ENCODE data around the gene CTPS1. TPM values are rescaled to one million over a fixed set of nuclear protein-coding genes. Genes with fewer than 3 reads are reported as not detected.

CTPS1 gene
- total RNA-seq, 2 experiments from 2014 or later: 41.7 to 42.2 TPM

GRCh38 chr1:41009466-41009865 is 30.0 kb downstream of the CTPS1 start:
- ChIA-PET POLR2A (interaction anchor here (1.8 kb wide), 1 partner anchor 29 kb away, joined by 5 read pairs; the partner anchor contains the start of gene CTPS1), CTCF (no interaction called here)
- Mint-ChIP-seq H3K27ac (no peak overlapping the region), H3K4me1 (peaks cover under 1% of the 10 kb centered on the region), H3K36me3 (ENCODE audit: low read depth) (peaks cover 73% of the 10 kb centered on the region), H3K9me3 (no peaks in the 10 kb centered on the region), H3K27me3 (no peaks in the 10 kb centered on the region), H3K4me3 (no peak overlapping the region)
- DNase-seq: no peak

- H3K36me3 Mint-ChIP-seq (ENCODE audit: low read depth): peaks cover 78% of the 10 kb centered on the region
- ChIA-PET CTCF (no interaction called here), POLR2A (interaction anchor here (1.8 kb wide), 1 partner anchor 30 kb away, joined by 5 read pairs; the partner anchor contains the start of gene CTPS1)
- H3K4me1 Mint-ChIP-seq: no peaks in the 10 kb centered on the region
- H3K27me3 Mint-ChIP-seq: no peaks in the 10 kb centered on the region
- H3K4me3 Mint-ChIP-seq: no peak overlapping the region
- H3K9me3 Mint-ChIP-seq: no peaks in the 10 kb centered on the region
- no peak for DNase-seq
- no peak overlapping the region for H3K27ac Mint-ChIP-seq
Measured at GRCh38 chr1:41010345-41010744, 30.8 kb downstream of the CTPS1 start.

GRCh38 chr1:41013024-41013423 is 33.5 kb downstream of the CTPS1 start:
- Mint-ChIP-seq H3K4me1 (no peaks in the 10 kb centered on the region), H3K36me3 (ENCODE audit: low read depth) (peaks cover 60% of the 10 kb centered on the region), H3K9me3 (no peaks in the 10 kb centered on the region), H3K27me3 (no peaks in the 10 kb centered on the region), H3K27ac (no peak overlapping the region), H3K4me3 (no peak overlapping the region)
- no peak for DNase-seq
- POLR2A ChIA-PET: interaction anchor here (0.6 kb wide), 1 partner anchor 14 kb away, joined by 3 read pairs; no protein-coding TSS in a partner anchor
- CTCF ChIA-PET: no interaction called here

GRCh38 chr1:41013796-41014195 is 34.3 kb downstream of the CTPS1 start:
- Mint-ChIP-seq H3K27ac (no peak overlapping the region), H3K4me1 (no peaks in the 10 kb centered on the region)

GRCh38 chr1:41014871-41015270 is 35.4 kb downstream of the CTPS1 start:
- no peaks in the 10 kb centered on the region for H3K9me3 Mint-ChIP-seq
- DNase-seq: no peak
- H3K27ac Mint-ChIP-seq: no peak overlapping the region
- peaks cover 48% of the 10 kb centered on the region for H3K36me3 Mint-ChIP-seq (ENCODE audit: low read depth)
- no peaks in the 10 kb centered on the region for H3K4me1 Mint-ChIP-seq
- H3K4me3 Mint-ChIP-seq: no peak overlapping the region
- H3K27me3 Mint-ChIP-seq: no peaks in the 10 kb centered on the region
- CTCF ChIA-PET: interaction anchor here (2.4 kb wide), 1 partner anchor 11 kb away, joined by 7 read pairs; no protein-coding TSS in a partner anchor
- POLR2A ChIA-PET: interaction anchor here (0.9 to 1.8 kb wide), 3 partner anchors 10 to 11 kb away, joined by 4 to 6 read pairs (median 5); no protein-coding TSS in a partner anchor

More at GRCh38 chr1:41013796-41014195, 34.3 kb downstream of the CTPS1 start:
- no peaks in the 10 kb centered on the region for H3K9me3 Mint-ChIP-seq
- H3K4me3 Mint-ChIP-seq: no peak overlapping the region
- ChIA-PET CTCF (no interaction called here), POLR2A (interaction anchor here (1.8 kb wide), 1 partner anchor 12 kb away, joined by 6 read pairs; no protein-coding TSS in a partner anchor)
- no peak for DNase-seq
- peaks cover 52% of the 10 kb centered on the region for H3K36me3 Mint-ChIP-seq (ENCODE audit: low read depth)
- H3K27me3 Mint-ChIP-seq: no peaks in the 10 kb centered on the region

GRCh38 chr1:41015281-41015896 is 35.9 kb downstream of the CTPS1 start:
- POLR2A ChIA-PET: interaction anchor here (0.6 to 1.8 kb wide), 4 partner anchors 9 to 25 kb away, joined by 3 to 6 read pairs (median 4); no protein-coding TSS in a partner anchor
- no peaks in the 10 kb centered on the region for H3K9me3 Mint-ChIP-seq
- peaks cover 42% of the 10 kb centered on the region for H3K36me3 Mint-ChIP-seq (ENCODE audit: low read depth)
- DNase-seq: no peak
- H3K4me1 Mint-ChIP-seq: no peaks in the 10 kb centered on the region
- H3K27ac Mint-ChIP-seq: no peak overlapping the region
- CTCF ChIA-PET: interaction anchor here (2.4 kb wide), 1 partner anchor 11 kb away, joined by 7 read pairs; no protein-coding TSS in a partner anchor
- no peaks in the 10 kb centered on the region for H3K27me3 Mint-ChIP-seq
- H3K4me3 Mint-ChIP-seq: no peak overlapping the region

- ChIA-PET CTCF (interaction anchor here (2.4 kb wide), 1 partner anchor 12 kb away, joined by 7 read pairs; no protein-coding TSS in a partner anchor), POLR2A (interaction anchor here (0.6 to 1.4 kb wide), 3 partner anchors 13 to 37 kb away, joined by 3 to 5 read pairs (median 4); partner anchors contain the start of gene CTPS1)
- peaks cover 36% of the 10 kb centered on the region for H3K36me3 Mint-ChIP-seq (ENCODE audit: low read depth)
- no peaks in the 10 kb centered on the region for H3K4me1 Mint-ChIP-seq
- H3K27me3 Mint-ChIP-seq: no peaks in the 10 kb centered on the region
- no peak for DNase-seq
- no peaks in the 10 kb centered on the region for H3K9me3 Mint-ChIP-seq
- H3K27ac Mint-ChIP-seq: no peak overlapping the region
- H3K4me3 Mint-ChIP-seq: no peak overlapping the region
Measured at GRCh38 chr1:41015897-41016470, 36.5 kb downstream of the CTPS1 start.

- POLR2A ChIA-PET: interaction anchor here (0.9 kb wide), 1 partner anchor 38 kb away, joined by 4 read pairs; the partner anchor contains the start of gene CTPS1
- Mint-ChIP-seq H3K27me3 (no peaks in the 10 kb centered on the region), H3K27ac (no peak overlapping the region), H3K4me3 (no peak overlapping the region), H3K4me1 (peaks cover 5% of the 10 kb centered on the region), H3K9me3 (no peaks in the 10 kb centered on the region), H3K36me3 (ENCODE audit: low read depth) (peaks cover 28% of the 10 kb centered on the region)
- DNase-seq: no peak
- CTCF ChIA-PET: no interaction called here
Measured at GRCh38 chr1:41017141-41018017, 37.9 kb downstream of the CTPS1 start.

- H3K36me3 Mint-ChIP-seq (ENCODE audit: low read depth): peaks cover 25% of the 10 kb centered on the region
- no peaks in the 10 kb centered on the region for H3K9me3 Mint-ChIP-seq
- H3K27me3 Mint-ChIP-seq: no peaks in the 10 kb centered on the region
- H3K4me1 Mint-ChIP-seq: peaks cover 5% of the 10 kb centered on the region
- ChIA-PET POLR2A (interaction anchor here (1.7 kb wide), 1 partner anchor 19 kb away, joined by 4 read pairs; no protein-coding TSS in a partner anchor), CTCF (no interaction called here)
- H3K27ac Mint-ChIP-seq: no peak overlapping the region
- H3K4me3 Mint-ChIP-seq: no peak overlapping the region
- no peak for DNase-seq
Measured at GRCh38 chr1:41018018-41018410, 38.5 kb downstream of the CTPS1 start.

- ChIA-PET CTCF (no interaction called here), POLR2A (interaction anchor here (1.7 kb wide), 1 partner anchor 18 kb away, joined by 4 read pairs; no protein-coding TSS in a partner anchor)
- H3K27me3 Mint-ChIP-seq: no peaks in the 10 kb centered on the region
- H3K9me3 Mint-ChIP-seq: no peaks in the 10 kb centered on the region
- H3K4me1 Mint-ChIP-seq: peaks cover 5% of the 10 kb centered on the region
- H3K4me3 Mint-ChIP-seq: no peak overlapping the region
- H3K27ac Mint-ChIP-seq: no peak overlapping the region
- peaks cover 19% of the 10 kb centered on the region for H3K36me3 Mint-ChIP-seq (ENCODE audit: low read depth)
- no peak for DNase-seq
Measured at GRCh38 chr1:41019353-41019745, 39.9 kb downstream of the CTPS1 start.

- H3K27ac Mint-ChIP-seq: no peak overlapping the region
- H3K4me3 Mint-ChIP-seq: no peak overlapping the region
- ChIA-PET CTCF (no interaction called here), POLR2A (interaction anchor here (1.2 to 1.9 kb wide), 3 partner anchors 10 to 16 kb away, joined by 3 to 4 read pairs (median 4); no protein-coding TSS in a partner anchor)
- H3K4me1 Mint-ChIP-seq: peaks cover 5% of the 10 kb centered on the region
- no peaks in the 10 kb centered on the region for H3K9me3 Mint-ChIP-seq
- DNase-seq: no peak
- peaks cover 12% of the 10 kb centered on the region for H3K36me3 Mint-ChIP-seq (ENCODE audit: low read depth)
- no peaks in the 10 kb centered on the region for H3K27me3 Mint-ChIP-seq
Measured at GRCh38 chr1:41020109-41020576, 40.6 kb downstream of the CTPS1 start.

- Mint-ChIP-seq H3K4me3 (no peak overlapping the region), H3K9me3 (no peaks in the 10 kb centered on the region), H3K27ac (no peak overlapping the region), H3K27me3 (no peaks in the 10 kb centered on the region), H3K36me3 (ENCODE audit: low read depth) (peaks cover 11% of the 10 kb centered on the region), H3K4me1 (peaks cover 5% of the 10 kb centered on the region)
- POLR2A ChIA-PET: interaction anchor here (1.2 to 2.0 kb wide), 4 partner anchors 9 to 41 kb away, joined by 3 to 10 read pairs (median 4); partner anchors contain the start of gene CTPS1
- CTCF ChIA-PET: no interaction called here
- DNase-seq: no peak
Measured at GRCh38 chr1:41020654-41021053, 41.2 kb downstream of the CTPS1 start.

Measured in activated CD4-positive, alpha-beta memory T cell treated with anti-CD3 and anti-CD28 coated beads, Interleukin-2, amount 10 ng/mL, durations not matched to agents 7 days and 5 days (primary cell).